RWPE1 (cell line): ENCODE results near the gene ATP8A1.
A peak's percentile ranks its signal among the peaks of the same experiment; 100 is the strongest.

Experiments
- CTCF ChIA-PET: fragments of 350-600 bp; sonication (Branson Sonifier 250); formaldehyde crosslinking; extraction: SDS; loops from one replicate; lab custom pipeline; 2021; lab: Yijun Ruan, JAX
- POLR2A ChIA-PET: fragments of 400-600 bp; formaldehyde crosslinking; extraction: SDS; loops from one replicate; lab custom pipeline; 2020; ENCODE audit warnings: antibody characterized with exemption; ENCODE audit not compliant: low non-redundant PET; lab: Yijun Ruan, JAX
- DNase-seq: peaks from one replicate; pipeline ENCODE4 v3.0.0; 2012; ENCODE audit warnings: low spot score
- H3K27ac ChIP-seq: fragments of 450-650 bp; 2 replicates; pipeline ENCODE4 v1.5.1; 2017
- CTCF ChIP-seq: fragments of 450-650 bp; conservative IDR thresholded peaks from 2 replicates; pipeline ENCODE4 v1.5.1; 2017; ENCODE audit warnings: low read depth, mild to moderate bottlenecking

Gene ATP8A1

GRCh38 chr4:42416017-42416416, 240.9 kb downstream of the ATP8A1 start:
- TF ChIP-seq CTCF: no peak
- ChIA-PET POLR2A (no interaction called here), CTCF (interaction anchor here (0.7 kb wide), 1 partner anchor 708 kb away, joined by 3 read pairs; no protein-coding TSS in a partner anchor)
- H3K27ac ChIP-seq: no peak overlapping the region
- DNase-seq: no peak

- H3K27ac ChIP-seq: no peak overlapping the region
- ChIA-PET CTCF (interaction anchor here (0.7 kb wide), 1 partner anchor 707 kb away, joined by 3 read pairs; no protein-coding TSS in a partner anchor), POLR2A (no interaction called here)
- no peak for DNase-seq
- TF ChIP-seq CTCF: no peak
Measured at GRCh38 chr4:42415281-42415680, 241.6 kb downstream of the ATP8A1 start.

GRCh38 chr4:42412251-42412650, 244.7 kb downstream of the ATP8A1 start:
- ChIA-PET CTCF (no interaction called here), POLR2A (no interaction called here)
- TF ChIP-seq CTCF: no peak
- H3K27ac ChIP-seq: no peak overlapping the region; the same call in 1 of the 2 replicates
- peak; percentile 40 for DNase-seq

- no peak for TF ChIP-seq CTCF
- POLR2A ChIA-PET: no interaction called here
- H3K27ac ChIP-seq: no peak overlapping the region
- DNase-seq: no peak
- CTCF ChIA-PET: no interaction called here
Measured at GRCh38 chr4:42411803-42412202, 245.1 kb downstream of the ATP8A1 start.

GRCh38 chr4:42410446-42410845, 246.5 kb downstream of the ATP8A1 start:
- no peak for DNase-seq
- CTCF ChIA-PET: no interaction called here
- no peak overlapping the region for H3K27ac ChIP-seq
- TF ChIP-seq CTCF: no peak
- POLR2A ChIA-PET: no interaction called here

- CTCF ChIA-PET: interaction anchor here (0.6 kb wide), 1 partner anchor 124 kb away, joined by 4 read pairs; no protein-coding TSS in a partner anchor
- no peak overlapping the region for H3K27ac ChIP-seq
- POLR2A ChIA-PET: no interaction called here
- no peak for TF ChIP-seq CTCF
- no peak for DNase-seq
Measured at GRCh38 chr4:42404001-42404400, 252.9 kb downstream of the ATP8A1 start.
